Measurements from ENCODE around the gene CFAP100. TPM values are rescaled to one million over a fixed set of nuclear protein-coding genes. Genes with fewer than 3 reads are reported as not detected.

Gene CFAP100
- total RNA-seq (2014; rRNA removed; shearing (Covaris generic)) = not detected in 2 replicates
- polyA plus RNA-seq (2015; cell fraction: cytosol; rRNA removed) = not detected in 2 replicates
- polyA plus RNA-seq (2015; cell fraction: nucleus; rRNA removed) = not detected in 2 replicates

GRCh38 chr3:126394179-126394976 is at the start of gene CFAP100:
Gene CFAP100 (plus strand): TSS chr3:126394909. CDS start chr3:126396001, 1,092 bp downstream.
- in situ Hi-C loops (cut with HindIII; ENCODE audit: low pct_unique_long_range_greater_than_20kb, low sequenced_read_pairs) = loop anchor here (25.0 kb wide), 1 partner anchor 107 kb away; no protein-coding TSS in a partner anchor
- DNase-seq (ENCODE audit: low read depth, low spot score) = no peak

- in situ Hi-C loops (cut with HindIII; ENCODE audit: low pct_unique_long_range_greater_than_20kb, low sequenced_read_pairs) = no loop called here
- no peak for DNase-seq (ENCODE audit: low read depth, low spot score)
Observed at GRCh38 chr3:126345231-126345630, 49.5 kb upstream of the CFAP100 start.

- no peak for DNase-seq (ENCODE audit: low read depth, low spot score)
- in situ Hi-C loops (cut with HindIII; ENCODE audit: low pct_unique_long_range_greater_than_20kb, low sequenced_read_pairs) = no loop called here
Observed at GRCh38 chr3:126345641-126346460, 48.9 kb upstream of the CFAP100 start.

GRCh38 chr3:126346466-126346865 is 48.2 kb upstream of the CFAP100 start:
- no peak for DNase-seq (ENCODE audit: low read depth, low spot score)
- in situ Hi-C loops (cut with HindIII; ENCODE audit: low pct_unique_long_range_greater_than_20kb, low sequenced_read_pairs) = no loop called here

- no peak for DNase-seq (ENCODE audit: low read depth, low spot score)
- in situ Hi-C loops (cut with HindIII; ENCODE audit: low pct_unique_long_range_greater_than_20kb, low sequenced_read_pairs) = no loop called here
Observed at GRCh38 chr3:126347543-126348161, 47.1 kb upstream of the CFAP100 start.

GRCh38 chr3:126348308-126348920 is 46.3 kb upstream of the CFAP100 start:
- in situ Hi-C loops (cut with HindIII; ENCODE audit: low pct_unique_long_range_greater_than_20kb, low sequenced_read_pairs) = no loop called here
- peak; percentile 41 for DNase-seq (ENCODE audit: low read depth, low spot score)

- in situ Hi-C loops (cut with HindIII; ENCODE audit: low pct_unique_long_range_greater_than_20kb, low sequenced_read_pairs) = no loop called here
Observed at GRCh38 chr3:126349071-126349470, 45.6 kb upstream of the CFAP100 start.

GRCh38 chr3:126349611-126350501 is 44.9 kb upstream of the CFAP100 start:
- no peak for DNase-seq (ENCODE audit: low read depth, low spot score)
- in situ Hi-C loops (cut with HindIII; ENCODE audit: low pct_unique_long_range_greater_than_20kb, low sequenced_read_pairs) = no loop called here

More at GRCh38 chr3:126349071-126349470, 45.6 kb upstream of the CFAP100 start:
- no peak for DNase-seq (ENCODE audit: low read depth, low spot score)

- in situ Hi-C loops (cut with HindIII; ENCODE audit: low pct_unique_long_range_greater_than_20kb, low sequenced_read_pairs) = no loop called here
- DNase-seq (ENCODE audit: low read depth, low spot score) = no peak
Observed at GRCh38 chr3:126350502-126351085, 44.1 kb upstream of the CFAP100 start.

- in situ Hi-C loops (cut with HindIII; ENCODE audit: low pct_unique_long_range_greater_than_20kb, low sequenced_read_pairs) = no loop called here
- DNase-seq (ENCODE audit: low read depth, low spot score) = no peak
Observed at GRCh38 chr3:126351086-126351770, 43.5 kb upstream of the CFAP100 start.

GRCh38 chr3:126351771-126352475 is 42.8 kb upstream of the CFAP100 start:
- in situ Hi-C loops (cut with HindIII; ENCODE audit: low pct_unique_long_range_greater_than_20kb, low sequenced_read_pairs) = no loop called here
- no peak for DNase-seq (ENCODE audit: low read depth, low spot score)

GRCh38 chr3:126352476-126353454 is 41.9 kb upstream of the CFAP100 start:
- no peak for DNase-seq (ENCODE audit: low read depth, low spot score)
- in situ Hi-C loops (cut with HindIII; ENCODE audit: low pct_unique_long_range_greater_than_20kb, low sequenced_read_pairs) = no loop called here

- DNase-seq (ENCODE audit: low read depth, low spot score) = no peak
- in situ Hi-C loops (cut with HindIII; ENCODE audit: low pct_unique_long_range_greater_than_20kb, low sequenced_read_pairs) = no loop called here
Observed at GRCh38 chr3:126353694-126354321, 40.9 kb upstream of the CFAP100 start.

GRCh38 chr3:126354776-126355175 is 39.9 kb upstream of the CFAP100 start:
- in situ Hi-C loops (cut with HindIII; ENCODE audit: low pct_unique_long_range_greater_than_20kb, low sequenced_read_pairs) = no loop called here
- no peak for DNase-seq (ENCODE audit: low read depth, low spot score)

Data from SK-MEL-5 (cell line).